GM12864 (cell line): ENCODE data around the gene OLFML3.
"Not testable (repeated sequence)": the region's sequence is repeated elsewhere in the genome, so short reads cannot be mapped to it uniquely, and the experiment has no call there.

Source experiments
- DNase-seq: peaks from one replicate; pipeline ENCODE4 v3.0.0-alpha.2; 2011; ENCODE audit warnings: low read depth
- H3K4me3 ChIP-seq: 2 replicates; pipeline ENCODE4 v1.5.1; 2011; ENCODE audit warnings: mild to moderate bottlenecking, low read depth, low read length, control low read depth
- TF ChIP-seq, protein P1 (sequence below): IDR thresholded peaks from 2 replicates; pipeline ENCODE4 v1.5.1; 2011; ENCODE audit warnings: low read depth, mild to moderate bottlenecking, moderate library complexity, low read length, control low read depth, inconsistent platforms; ENCODE audit errors: missing control alignments

Gene OLFML3

DNA sequence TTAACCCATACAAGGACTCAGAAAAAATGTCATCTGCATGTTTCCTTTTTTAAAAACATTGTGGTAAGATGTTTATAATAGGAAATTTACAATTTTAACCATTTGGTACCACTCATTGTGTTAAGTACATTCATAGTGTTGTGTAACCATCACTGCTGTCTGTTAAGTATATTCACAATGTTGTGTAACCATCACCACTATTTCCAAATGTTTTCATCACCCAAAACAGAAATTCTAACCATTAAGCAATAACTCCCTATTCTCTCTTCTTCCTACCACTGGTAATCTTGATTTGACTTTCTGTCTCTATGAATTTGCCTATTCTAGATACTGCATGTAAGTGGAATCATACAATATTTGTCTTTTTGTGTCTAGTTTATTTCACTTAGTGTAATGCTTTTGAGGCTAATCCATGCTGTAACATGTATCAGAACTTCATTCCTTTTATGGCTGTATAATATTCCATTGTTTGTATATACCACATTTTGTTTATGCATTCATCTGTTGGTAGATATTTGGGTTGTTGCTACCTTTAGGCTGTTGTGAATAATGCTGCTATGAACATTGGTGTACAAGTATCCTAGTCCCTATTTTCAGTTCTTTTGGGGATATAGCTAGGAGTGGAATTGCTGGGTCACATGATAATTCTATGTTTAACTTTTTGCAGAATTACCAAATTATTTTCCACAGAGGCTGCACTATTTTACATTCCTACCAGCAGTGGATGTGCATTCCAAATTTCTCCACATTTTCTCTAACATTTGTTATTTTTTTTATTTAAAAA is 36.1 kb upstream of the OLFML3 start:
- no peak for DNase-seq
- TF ChIP-seq, protein P1, sequence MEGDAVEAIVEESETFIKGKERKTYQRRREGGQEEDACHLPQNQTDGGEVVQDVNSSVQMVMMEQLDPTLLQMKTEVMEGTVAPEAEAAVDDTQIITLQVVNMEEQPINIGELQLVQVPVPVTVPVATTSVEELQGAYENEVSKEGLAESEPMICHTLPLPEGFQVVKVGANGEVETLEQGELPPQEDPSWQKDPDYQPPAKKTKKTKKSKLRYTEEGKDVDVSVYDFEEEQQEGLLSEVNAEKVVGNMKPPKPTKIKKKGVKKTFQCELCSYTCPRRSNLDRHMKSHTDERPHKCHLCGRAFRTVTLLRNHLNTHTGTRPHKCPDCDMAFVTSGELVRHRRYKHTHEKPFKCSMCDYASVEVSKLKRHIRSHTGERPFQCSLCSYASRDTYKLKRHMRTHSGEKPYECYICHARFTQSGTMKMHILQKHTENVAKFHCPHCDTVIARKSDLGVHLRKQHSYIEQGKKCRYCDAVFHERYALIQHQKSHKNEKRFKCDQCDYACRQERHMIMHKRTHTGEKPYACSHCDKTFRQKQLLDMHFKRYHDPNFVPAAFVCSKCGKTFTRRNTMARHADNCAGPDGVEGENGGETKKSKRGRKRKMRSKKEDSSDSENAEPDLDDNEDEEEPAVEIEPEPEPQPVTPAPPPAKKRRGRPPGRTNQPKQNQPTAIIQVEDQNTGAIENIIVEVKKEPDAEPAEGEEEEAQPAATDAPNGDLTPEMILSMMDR = no peak
- H3K4me3 ChIP-seq = no peak overlapping the region

DNA sequence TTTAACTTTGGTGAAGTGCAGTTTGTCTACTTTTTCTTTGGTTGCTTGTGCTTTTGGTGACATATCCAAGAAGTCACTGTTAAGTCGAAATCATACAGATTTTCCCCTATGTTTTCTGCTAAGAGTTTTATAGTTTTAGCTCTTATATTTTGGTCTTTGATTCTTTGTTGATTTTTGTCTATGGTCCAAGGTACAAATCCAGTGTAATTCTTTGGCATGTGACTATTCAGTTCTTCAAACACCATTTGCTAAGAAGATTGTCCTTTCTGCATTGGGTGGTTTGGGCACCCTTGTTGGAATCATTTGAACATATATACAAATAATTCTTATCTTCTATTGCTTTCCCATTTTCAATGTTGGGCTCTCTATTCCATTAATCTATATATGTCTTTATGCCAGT is 33.9 kb upstream of the OLFML3 start:
- TF ChIP-seq, protein P1 = no peak
- H3K4me3 ChIP-seq = no peak overlapping the region
- no peak for DNase-seq

DNA sequence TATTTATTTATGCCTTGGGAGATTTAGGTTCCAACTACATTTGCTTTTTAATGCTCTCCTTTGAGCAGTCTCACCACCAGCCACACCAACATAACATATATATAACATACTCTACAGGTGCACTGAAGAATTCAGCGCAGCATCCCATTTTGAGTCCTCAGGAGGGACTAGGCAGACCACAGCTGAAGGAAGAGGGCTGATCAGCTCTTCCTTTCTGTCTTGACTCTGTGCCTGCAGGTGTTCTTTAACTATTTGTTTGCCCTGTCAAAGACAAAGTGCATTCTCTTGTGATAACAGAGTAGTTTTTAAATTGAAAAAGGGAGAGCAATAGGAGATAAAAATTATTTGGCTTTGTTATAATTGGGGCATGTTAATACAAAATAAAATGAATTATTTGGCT is 33.2 kb upstream of the OLFML3 start:
- TF ChIP-seq, protein P1 = no peak
- no peak for DNase-seq
- H3K4me3 ChIP-seq = no peak overlapping the region

DNA sequence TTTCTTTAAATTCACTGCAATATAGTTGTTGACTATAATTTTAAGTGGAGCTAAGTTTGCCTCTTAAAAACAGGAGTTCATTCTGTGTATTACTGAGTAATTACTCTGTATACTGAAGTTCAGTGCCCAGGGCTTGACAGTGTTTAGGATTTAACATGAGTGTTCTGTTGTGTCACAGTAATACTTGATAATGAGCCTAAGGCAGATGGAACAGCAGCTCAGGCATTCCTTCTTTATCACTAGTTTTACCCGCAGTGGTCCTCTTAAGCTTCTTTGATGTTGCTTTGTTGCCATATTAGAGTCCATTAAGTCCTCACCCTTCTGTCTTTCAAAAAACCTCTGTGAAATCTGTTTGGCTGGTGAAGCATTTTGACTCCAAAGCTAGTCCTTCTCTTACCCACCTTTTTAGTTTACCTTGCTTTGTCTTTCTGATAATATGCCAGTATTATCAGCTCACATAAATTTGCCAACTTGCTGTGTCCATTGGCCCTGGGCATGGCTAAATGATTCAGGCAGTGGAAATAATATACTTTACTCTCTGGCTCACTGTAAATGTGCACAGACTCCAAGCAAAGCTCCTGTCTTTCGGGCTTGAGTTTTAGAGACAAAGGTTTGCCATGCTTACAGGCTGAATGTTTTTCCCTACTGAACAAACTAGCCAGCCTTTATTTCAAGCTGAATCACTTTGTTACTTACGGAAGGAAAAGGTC is 32.4 kb upstream of the OLFML3 start:
- H3K4me3 ChIP-seq = no peak overlapping the region
- TF ChIP-seq, protein P1 = no peak
- no peak for DNase-seq

DNA sequence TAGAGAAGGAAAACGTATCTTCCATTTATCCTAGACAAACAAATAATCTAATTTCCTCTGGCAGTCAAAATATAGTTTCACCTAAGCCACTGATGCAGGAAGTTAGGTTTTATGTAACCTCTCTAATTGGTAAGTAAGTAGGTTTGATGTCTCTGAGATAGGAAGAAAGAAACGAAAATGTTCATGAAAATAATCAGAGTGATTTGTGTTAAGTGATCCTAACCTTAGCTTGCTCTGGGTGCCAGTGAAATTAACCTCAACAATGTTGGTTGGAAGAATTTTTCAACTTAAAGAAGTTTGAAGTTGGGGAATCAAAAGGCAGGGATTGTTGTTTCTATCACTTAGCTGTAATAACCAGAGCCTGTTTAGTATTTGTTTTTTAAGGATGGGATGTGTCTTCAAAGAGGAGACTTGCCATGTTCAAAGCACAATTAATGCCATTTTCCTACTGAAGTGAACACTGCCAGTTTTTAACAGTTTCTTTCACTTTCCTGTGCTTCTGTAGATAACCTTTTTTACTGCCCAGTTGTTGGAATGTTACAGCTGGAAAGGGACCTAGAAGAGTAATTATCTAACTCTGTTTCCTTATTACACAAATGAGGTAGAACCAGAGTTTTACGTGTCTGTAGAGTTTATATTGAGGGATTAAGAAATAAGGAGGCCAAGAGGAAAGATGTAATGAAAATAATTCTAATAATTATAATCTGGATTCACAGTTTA is 31.7 kb upstream of the OLFML3 start:
- H3K4me3 ChIP-seq = no peak overlapping the region
- no peak for DNase-seq
- TF ChIP-seq, protein P1 = no peak

DNA sequence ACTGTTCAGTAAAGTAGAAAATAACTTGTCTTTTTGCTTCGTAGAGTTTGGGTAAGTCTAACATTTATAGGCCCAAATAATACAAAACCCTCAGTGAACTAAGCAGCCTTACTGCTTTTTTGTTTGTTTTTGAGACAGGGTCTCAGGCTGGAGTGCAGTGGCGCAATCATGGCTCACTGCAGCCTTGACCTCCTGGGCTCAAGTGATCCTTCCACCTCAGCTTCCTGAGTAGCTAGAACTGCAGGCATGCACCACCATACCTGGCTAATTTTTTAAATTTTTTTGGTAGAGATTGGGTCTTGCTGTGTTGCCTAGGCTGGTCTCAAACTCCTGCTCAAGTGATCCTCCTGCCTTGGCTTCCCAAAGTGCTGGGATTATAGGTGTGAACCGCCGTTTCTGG is 31.1 kb upstream of the OLFML3 start:
- H3K4me3 ChIP-seq, DNase-seq: not testable (repeated sequence)

DNA sequence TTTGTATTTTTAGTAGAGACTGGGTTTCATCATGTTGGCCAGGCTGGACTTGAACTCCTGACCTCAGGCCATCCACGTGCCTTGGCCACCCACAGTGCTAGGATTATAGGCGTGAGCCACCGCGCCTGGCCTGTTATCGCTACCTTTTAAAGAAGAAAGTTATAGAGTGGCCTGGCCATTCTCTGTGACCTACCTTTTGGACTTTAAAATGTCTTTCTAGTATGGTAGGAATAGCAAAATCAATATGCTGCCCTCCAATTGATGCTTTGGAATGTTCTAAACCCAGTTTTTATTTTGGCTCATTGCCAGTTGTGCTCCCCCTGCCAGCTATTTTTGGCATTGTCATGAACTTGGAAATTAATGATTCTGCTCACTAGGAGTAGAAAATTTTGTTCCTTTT is 30.3 kb upstream of the OLFML3 start:
- TF ChIP-seq, protein P1 = no peak
- no peak for DNase-seq
- H3K4me3 ChIP-seq = no peak overlapping the region
